Fibroblast of lung (primary cell): ENCODE results near the gene MOB4. TPM values are rescaled to one million over a fixed set of nuclear protein-coding genes. Genes with fewer than 3 reads are reported as not detected.

ENCODE experiments used
- DNase-seq, 2 donors: peaks; one replicate each; pipeline versions ENCODE4 v3.0.0 to v3.0.0-alpha.2; 2010; ENCODE audit warnings: low read depth in 2 of 2
- H2AFZ ChIP-seq: 2 replicates; pipeline ENCODE4 v1.5.1; 2012; ENCODE audit warnings: low read length, control low read depth, inconsistent platforms
- H3K27ac ChIP-seq: 2 replicates; pipeline ENCODE4 v1.5.1; 2011; ENCODE audit warnings: low read length, control low read depth; ENCODE audit not compliant: insufficient read depth
- H3K27me3 ChIP-seq: 2 replicates; pipeline ENCODE4 v1.5.1; 2011; ENCODE audit warnings: mild to moderate bottlenecking, low read length; ENCODE audit not compliant: control insufficient read depth, insufficient read depth
- H3K36me3 ChIP-seq: 2 replicates; pipeline ENCODE4 v1.5.1; 2011; ENCODE audit warnings: low read length; ENCODE audit not compliant: control insufficient read depth, insufficient read depth
- H3K4me1 ChIP-seq: 2 replicates; pipeline ENCODE4 v1.5.1; 2011; ENCODE audit warnings: low read length; ENCODE audit not compliant: control insufficient read depth, insufficient read depth; ENCODE audit errors: extremely low read depth
- H3K4me2 ChIP-seq: 2 replicates; pipeline ENCODE4 v1.5.1; 2011; ENCODE audit warnings: low read length, control low read depth; ENCODE audit not compliant: insufficient read depth; ENCODE audit errors: extremely low read depth
- H3K4me3 ChIP-seq, 4 experiments: fragments of 200-600 bp in 1 of 4; sonication (generic) in 1 of 4; replicated peaks in 1 of 4; 2 replicates each; pipeline ENCODE4 v1.5.1; 2011 to 2016; ENCODE audit warnings: low read length in 4 of 4, low read depth in 3 of 4, mild to moderate bottlenecking in 3 of 4, control low read depth in 2 of 4, inconsistent platforms in 1 of 4, mixed read lengths in 1 of 4; ENCODE audit not compliant: insufficient read depth in 1 of 4; ENCODE audit errors: control extremely low read depth in 1 of 4
- H3K79me2 ChIP-seq: 2 replicates; pipeline ENCODE4 v1.5.1; 2012; ENCODE audit warnings: mild to moderate bottlenecking, low read length, inconsistent platforms; ENCODE audit not compliant: control insufficient read depth, insufficient read depth
- H3K9ac ChIP-seq: 2 replicates; pipeline ENCODE4 v1.5.1; 2011; ENCODE audit warnings: mild to moderate bottlenecking, low read length, control low read depth; ENCODE audit not compliant: insufficient read depth
- H3K9me3 ChIP-seq: 2 replicates; pipeline ENCODE4 v1.5.1; 2012; ENCODE audit warnings: low read depth, low read length; ENCODE audit not compliant: control insufficient read depth, insufficient read depth
- H4K20me1 ChIP-seq: 2 replicates; pipeline ENCODE4 v1.5.1; 2011; ENCODE audit warnings: low read length; ENCODE audit not compliant: control insufficient read depth, insufficient read depth; ENCODE audit errors: extremely low read depth
- EZH2 ChIP-seq: IDR thresholded peaks from 2 replicates; pipeline ENCODE4 v1.5.1; 2012; ENCODE audit warnings: low read length, control low read depth, mild to moderate bottlenecking; ENCODE audit errors: missing control alignments
- polyA plus RNA-seq, 2 donors: library from polyadenylated mRNA; depleted of rRNA in 1 of 2; stranded (reverse) in 1 of 2; unstranded in 1 of 2; fragments of >200 nt; gene quantifications; 2 replicates each; pipeline ENCODE4 v1.2.1, GENCODE V29; 2011 to 2012; ENCODE audit warnings: missing spikeins in 1 of 2
- total RNA-seq: library from RNA; depleted of rRNA; stranded (reverse); fragments of >200 nt; gene quantifications from 2 replicates; pipeline ENCODE4 v1.2.1, GENCODE V29; 2014
- TF ChIP-seq, protein P1 (sequence below), 2 donors: IDR thresholded peaks in 1 of 2; conservative IDR thresholded peaks in 1 of 2; 1 replicate in 1 of 2; 2 replicates in 1 of 2; pipeline ENCODE4 v1.5.1; 2011 to 2012; ENCODE audit warnings: low read length in 2 of 2, control low read depth in 1 of 2, inconsistent platforms in 1 of 2, low read depth in 1 of 2, mild to moderate bottlenecking in 1 of 2

The MOB4 gene
- total and polyA plus RNA-seq, 2 donors (not counting 1 experiment from before 2014, with no cell fraction given) = 26.6 to 70.5 TPM

DNA sequence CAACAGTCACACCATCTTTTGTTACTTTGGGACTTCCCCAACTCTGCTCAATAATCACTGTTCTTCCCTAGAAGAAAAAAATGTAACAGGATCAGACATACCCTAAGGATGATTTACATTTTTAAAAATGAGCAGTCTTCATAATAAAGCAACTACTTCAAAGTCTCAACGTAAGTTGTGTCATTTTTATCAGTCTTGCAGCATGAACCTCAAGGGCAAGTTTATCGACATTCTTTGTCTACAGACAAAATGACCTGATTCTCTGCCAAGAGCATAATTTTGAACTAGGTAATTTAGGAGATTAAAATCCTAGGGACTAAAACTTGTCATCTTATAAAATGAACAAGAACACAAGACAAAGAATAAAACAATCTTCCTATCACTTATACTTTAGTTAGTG, 18.5 kb upstream of the MOB4 start:
- Histone ChIP-seq H3K4me1 (peaks cover 4% of the 10 kb centered on the region), H3K4me3 (peak overlapping the region in 3 of 4 experiments; percentile 89 to 96 (median 93)), H3K9ac (no peak overlapping the region), H4K20me1 (no peaks in the 10 kb centered on the region), H2AFZ (no peak overlapping the region), H3K9me3 (no peaks in the 10 kb centered on the region), H3K27me3 (no peaks in the 10 kb centered on the region), H3K27ac (no peak overlapping the region), H3K79me2 (peaks cover 68% of the 10 kb centered on the region), H3K4me2 (peak overlapping the region; percentile 93), H3K36me3 (peaks cover 8% of the 10 kb centered on the region)
- no peak for DNase-seq
- no peak for TF ChIP-seq EZH2
- TF ChIP-seq, protein P1, sequence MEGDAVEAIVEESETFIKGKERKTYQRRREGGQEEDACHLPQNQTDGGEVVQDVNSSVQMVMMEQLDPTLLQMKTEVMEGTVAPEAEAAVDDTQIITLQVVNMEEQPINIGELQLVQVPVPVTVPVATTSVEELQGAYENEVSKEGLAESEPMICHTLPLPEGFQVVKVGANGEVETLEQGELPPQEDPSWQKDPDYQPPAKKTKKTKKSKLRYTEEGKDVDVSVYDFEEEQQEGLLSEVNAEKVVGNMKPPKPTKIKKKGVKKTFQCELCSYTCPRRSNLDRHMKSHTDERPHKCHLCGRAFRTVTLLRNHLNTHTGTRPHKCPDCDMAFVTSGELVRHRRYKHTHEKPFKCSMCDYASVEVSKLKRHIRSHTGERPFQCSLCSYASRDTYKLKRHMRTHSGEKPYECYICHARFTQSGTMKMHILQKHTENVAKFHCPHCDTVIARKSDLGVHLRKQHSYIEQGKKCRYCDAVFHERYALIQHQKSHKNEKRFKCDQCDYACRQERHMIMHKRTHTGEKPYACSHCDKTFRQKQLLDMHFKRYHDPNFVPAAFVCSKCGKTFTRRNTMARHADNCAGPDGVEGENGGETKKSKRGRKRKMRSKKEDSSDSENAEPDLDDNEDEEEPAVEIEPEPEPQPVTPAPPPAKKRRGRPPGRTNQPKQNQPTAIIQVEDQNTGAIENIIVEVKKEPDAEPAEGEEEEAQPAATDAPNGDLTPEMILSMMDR (conservative IDR thresholded peaks at IDR 0.05 in 1 of 2, IDR thresholded peaks at IDR 0.05 in 1 of 2; ENCODE audit: low read depth in 1 of 2, low read length in 2 of 2) = no peak

DNA sequence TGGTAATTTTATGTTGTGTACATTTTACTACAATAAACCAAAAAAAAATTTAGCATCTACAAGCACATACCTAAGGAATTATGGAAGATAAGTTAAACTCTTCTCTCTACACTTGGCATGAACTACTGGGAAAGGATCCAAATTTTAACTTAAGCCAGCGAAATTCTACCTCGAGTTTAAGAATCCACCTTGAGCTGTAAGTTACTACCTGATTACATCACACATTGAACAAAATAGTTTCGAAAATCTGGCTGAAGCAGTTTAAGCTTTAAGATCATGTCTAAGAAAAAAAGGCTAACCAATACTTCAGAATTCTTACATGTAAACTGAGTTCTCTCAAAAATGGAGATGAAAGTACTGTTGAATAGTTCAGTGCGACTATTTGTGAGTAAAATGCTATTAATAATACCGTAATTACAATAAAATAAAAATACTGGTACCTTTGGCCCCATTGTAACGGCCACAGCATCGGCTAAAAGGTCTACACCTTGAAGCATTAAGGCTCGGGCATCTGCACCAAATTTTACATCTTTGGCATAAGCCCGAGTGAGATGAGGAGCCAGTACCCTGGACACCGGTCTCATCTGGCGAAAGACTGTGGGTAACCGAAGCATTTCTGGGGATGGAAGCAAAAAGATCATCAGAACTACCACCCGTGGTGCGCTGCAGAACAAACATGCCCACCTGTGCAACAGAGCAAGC, 17.5 kb upstream of the MOB4 start:
- peak overlapping the region; percentile 89 for H3K9ac ChIP-seq
- H3K4me3 ChIP-seq = peak overlapping the region; percentile 89 to 96 (median 92)
- H4K20me1 ChIP-seq = no peaks in the 10 kb centered on the region
- peak overlapping the region; percentile 96 for H3K27ac ChIP-seq
- peak overlapping the region; percentile 93 for H3K4me2 ChIP-seq
- peaks cover 4% of the 10 kb centered on the region for H3K4me1 ChIP-seq
- peaks cover 8% of the 10 kb centered on the region for H3K36me3 ChIP-seq
- no peak for TF ChIP-seq EZH2
- TF ChIP-seq, protein P1 (conservative IDR thresholded peaks at IDR 0.05 in 1 of 2, IDR thresholded peaks at IDR 0.05 in 1 of 2; ENCODE audit: low read depth in 1 of 2, low read length in 2 of 2) = no peak
- H2AFZ ChIP-seq = no peak overlapping the region
- H3K79me2 ChIP-seq = peaks cover 76% of the 10 kb centered on the region
- H3K9me3 ChIP-seq = no peaks in the 10 kb centered on the region
- no peaks in the 10 kb centered on the region for H3K27me3 ChIP-seq
- DNase-seq = peak in 1 of 2 donors; percentile 31

DNA sequence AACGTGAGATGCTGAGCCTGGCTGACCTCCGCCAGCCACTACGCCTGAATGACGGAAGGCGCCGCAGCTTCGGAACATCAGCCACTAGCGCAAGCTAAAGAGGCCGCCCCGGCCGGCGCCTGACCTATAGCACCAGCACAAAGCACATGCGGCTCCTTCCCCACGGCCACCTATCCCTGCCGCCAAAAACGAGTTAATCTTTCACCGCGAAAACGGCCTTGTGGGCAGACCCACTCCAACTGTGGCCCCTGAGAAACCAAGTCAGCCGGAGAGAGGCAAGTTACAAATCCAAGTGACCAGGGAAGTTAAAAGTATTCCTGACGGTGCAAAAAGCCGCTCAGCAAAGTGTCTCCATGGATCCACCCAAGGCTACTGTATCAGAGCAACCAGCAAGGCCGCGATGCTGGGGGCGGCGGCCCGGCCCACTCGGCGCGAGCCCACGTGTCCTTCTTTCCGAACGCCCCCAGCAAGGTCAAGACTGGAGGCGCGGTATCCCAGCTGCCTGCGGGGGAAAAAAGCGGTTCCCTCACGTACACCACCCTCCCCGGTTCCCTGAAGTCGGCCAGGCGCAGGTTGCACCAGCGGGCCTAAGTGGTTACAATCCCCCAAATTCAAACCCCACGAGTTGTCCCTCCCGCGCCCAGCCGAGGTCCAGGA, 16.8 kb upstream of the MOB4 start:
- Histone ChIP-seq H3K4me2 (peak overlapping the region; percentile 93), H3K27ac (peak overlapping the region; percentile 96), H3K9ac (peak overlapping the region; percentile 89), H3K27me3 (no peaks in the 10 kb centered on the region), H3K36me3 (peaks cover 9% of the 10 kb centered on the region), H2AFZ (peak overlapping the region; percentile 34), H4K20me1 (no peaks in the 10 kb centered on the region), H3K4me3 (peak overlapping the region; percentile 89 to 96 (median 92)), H3K79me2 (peaks cover 80% of the 10 kb centered on the region), H3K4me1 (peaks cover 4% of the 10 kb centered on the region), H3K9me3 (no peaks in the 10 kb centered on the region)
- TF ChIP-seq, protein P1 (conservative IDR thresholded peaks at IDR 0.05 in 1 of 2, IDR thresholded peaks at IDR 0.05 in 1 of 2; ENCODE audit: low read depth in 1 of 2, low read length in 2 of 2) = no peak
- no peak for TF ChIP-seq EZH2
- DNase-seq = peak; percentile 52 to 58
